Hematopoietic multipotent progenitor cell (in vitro differentiated cells): ENCODE results near the gene TMEM150C. TPM values are rescaled to one million over a fixed set of nuclear protein-coding genes. Genes with fewer than 3 reads are reported as not detected.
"Not testable (repeated sequence)": the region's sequence is repeated elsewhere in the genome, so short reads cannot be mapped to it uniquely, and the experiment has no call there.

Source experiments
- DNase-seq, 3 donors: peaks; one replicate each; pipeline ENCODE4 v3.0.0-alpha.2; 2011 to 2015; ENCODE audit warnings: low read depth in 2 of 3, low spot score in 2 of 3
- total RNA-seq: library from RNA; depleted of rRNA; stranded (reverse); fragments of >200 nt; gene quantifications from one replicate; pipeline ENCODE4 v1.2.3, GENCODE V29; 2012

TMEM150C gene
- total RNA-seq, 1 donor: 8.6 TPM

DNA sequence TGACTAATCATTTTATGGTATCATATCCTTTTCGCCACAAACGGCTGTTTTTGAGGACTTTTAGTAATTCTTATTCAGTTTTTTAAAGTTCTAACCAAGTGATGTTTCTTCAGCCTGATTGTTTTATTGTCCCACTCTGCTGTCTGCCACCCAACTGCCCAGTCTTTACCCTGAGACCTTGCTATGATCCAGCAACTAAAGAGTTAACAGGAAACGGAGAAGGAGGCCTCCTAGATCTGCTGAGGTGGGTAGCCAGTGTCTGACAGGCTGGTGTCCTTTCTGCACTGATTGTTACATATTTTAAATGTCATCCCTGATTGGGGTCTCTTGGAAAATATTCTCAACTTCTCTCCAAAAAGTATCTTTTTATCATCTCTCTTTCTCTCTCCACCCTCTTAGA, 7.9 kb upstream of the TMEM150C start:
- no peak for DNase-seq

DNA sequence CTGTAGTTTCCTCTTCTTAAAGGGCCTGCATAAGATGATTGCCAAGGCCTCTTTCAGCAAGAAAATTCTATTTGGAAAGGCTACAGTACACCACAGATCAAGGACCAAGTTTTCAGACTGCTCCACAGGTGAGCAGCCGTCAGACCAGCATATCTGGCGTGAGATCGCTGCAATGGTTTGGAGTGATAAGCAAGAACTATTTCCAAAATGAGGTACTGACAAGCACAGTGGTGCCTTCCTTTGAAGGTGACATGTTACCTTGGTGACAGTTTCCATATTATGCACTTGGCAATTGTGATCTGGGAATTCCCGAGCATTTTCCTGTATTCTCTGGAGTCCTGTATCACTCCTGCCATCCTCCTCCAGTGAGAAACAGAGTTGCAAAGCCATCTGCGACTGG, 7.3 kb upstream of the TMEM150C start:
- no peak for DNase-seq

DNA sequence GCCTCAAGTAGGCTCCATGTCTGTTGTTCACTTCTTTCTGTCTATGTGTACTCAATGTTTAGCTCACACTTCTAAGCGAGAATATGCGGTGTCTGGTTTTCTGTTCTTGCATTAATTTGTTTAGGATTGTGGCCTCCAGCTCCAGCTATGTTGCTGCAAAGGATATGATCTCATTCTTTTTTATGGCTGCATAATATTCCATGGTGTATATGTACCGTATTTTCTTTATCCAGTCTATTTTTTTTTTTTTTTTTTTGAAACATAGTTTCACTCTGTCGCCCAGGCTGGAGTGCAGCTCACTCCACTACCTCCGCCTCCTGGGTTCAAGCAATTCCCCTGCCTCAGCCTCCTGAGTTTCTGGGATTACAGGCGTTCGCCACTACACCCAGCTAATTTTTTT, 5.7 kb upstream of the TMEM150C start:
- no peak for DNase-seq

DNA sequence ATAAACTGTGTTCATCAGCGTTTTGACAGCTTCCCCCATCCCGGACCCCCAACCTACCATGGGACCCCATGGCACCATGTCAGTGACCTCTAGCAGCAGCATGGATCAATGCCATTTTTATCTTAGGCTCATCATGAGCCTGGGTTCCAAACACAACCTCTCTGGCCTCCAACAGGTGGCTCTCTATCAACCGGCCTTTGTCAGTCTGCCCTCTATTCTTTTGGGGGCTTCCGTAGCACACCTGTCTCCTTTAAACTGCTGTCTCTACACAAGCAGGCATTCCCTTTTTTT, 721 bp upstream of the TMEM150C start:
- DNase-seq: no peak

DNA sequence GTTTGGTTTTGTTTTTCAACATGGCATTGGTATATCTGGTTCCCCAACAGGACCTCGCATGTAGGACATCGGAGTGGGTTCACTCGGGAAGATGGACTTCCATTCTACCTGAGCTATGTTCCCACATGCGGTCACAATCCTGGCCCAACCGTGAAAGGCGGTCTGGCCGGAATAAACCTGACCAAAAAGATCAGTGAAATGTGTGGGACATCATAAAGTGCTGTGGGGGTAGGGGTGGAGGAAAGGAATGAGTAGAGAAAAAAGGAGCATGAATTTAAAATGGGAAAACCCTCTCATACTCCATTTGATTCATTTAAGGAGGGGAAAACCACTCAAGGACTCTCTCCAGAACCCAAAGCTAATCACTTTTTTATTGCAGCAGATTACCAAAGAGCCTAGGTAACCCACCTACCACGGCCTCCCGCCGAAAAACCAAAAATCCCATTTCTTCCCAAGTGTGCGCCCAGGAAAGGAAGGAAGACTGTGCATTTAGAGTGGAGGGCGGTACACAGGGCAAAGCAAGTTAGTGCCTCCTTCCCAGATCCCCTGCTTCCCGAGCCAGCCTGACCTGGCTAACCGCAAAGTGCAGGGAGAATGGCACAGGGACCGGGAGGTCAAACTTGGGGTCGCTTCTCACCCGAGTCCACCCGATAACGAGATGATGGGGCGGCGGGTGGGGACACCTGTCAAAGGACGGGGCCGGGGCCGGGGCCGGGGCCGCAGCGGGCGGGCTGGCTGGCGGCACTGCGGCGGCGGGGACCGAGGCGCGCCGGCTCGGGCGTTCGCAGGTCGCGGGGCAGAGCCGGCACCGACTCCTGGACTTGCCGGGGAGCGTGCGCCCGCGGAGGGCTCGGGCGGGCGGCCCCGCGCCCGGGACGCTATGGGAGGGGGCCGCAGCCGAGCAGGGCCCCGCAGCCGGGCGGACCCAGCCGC, 669 bp downstream of the TMEM150C start:
- no peak for DNase-seq

GRCh38 chr4:82559735-82560120, 2.1 kb downstream of the TMEM150C start:
- no peak for DNase-seq

DNA sequence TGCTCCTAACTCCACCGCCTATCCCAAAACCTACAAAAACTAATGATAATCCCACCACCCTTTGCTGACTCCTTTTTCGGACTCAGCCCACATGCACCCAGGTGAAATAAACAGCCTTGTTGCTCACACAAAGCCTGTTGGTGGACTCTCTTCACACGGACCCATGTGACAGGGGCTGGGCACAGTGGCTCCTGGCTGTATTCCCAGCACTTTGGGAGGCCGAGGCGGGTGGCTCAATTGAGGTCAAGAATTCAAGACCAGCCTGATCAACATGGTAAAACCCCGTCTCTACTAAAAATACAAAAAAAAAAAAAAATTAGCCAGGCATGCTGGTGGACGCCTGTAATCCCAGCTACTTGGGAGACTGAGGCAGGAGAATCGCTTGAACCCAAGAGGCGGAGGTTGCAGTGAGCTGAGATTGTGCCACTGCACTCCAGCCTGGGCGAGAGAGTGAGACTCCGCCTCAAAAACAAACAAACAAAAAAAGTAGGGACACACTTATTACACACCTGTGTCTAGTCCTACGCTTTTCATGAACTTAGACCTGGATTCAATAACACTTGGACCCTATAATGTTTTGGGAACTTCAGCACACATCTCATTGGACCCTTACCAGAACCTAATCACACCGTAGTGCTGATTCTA, 2.6 kb downstream of the TMEM150C start:
- not testable (repeated sequence) for DNase-seq

DNA sequence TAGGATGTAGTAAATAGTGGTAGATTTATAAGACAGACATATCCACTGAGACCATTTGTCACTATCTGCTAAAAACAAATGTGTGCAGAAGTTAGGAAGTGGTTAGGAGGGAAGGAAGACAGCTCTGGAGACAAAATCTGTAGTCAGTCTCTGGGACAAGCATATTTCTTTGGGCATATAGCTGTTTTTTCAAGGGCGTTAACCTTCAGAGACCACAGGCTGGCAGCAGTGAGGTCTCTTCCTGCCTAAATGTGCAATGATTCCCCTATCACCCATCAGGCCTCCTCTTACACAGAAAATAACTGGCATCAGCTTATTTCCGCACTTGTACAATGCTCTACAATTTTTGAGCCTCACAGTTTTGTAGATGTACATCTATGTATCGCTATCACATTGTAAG, 6.5 kb downstream of the TMEM150C start:
- peak in 2 of 3 donors; percentile 53 to 74 for DNase-seq

DNA sequence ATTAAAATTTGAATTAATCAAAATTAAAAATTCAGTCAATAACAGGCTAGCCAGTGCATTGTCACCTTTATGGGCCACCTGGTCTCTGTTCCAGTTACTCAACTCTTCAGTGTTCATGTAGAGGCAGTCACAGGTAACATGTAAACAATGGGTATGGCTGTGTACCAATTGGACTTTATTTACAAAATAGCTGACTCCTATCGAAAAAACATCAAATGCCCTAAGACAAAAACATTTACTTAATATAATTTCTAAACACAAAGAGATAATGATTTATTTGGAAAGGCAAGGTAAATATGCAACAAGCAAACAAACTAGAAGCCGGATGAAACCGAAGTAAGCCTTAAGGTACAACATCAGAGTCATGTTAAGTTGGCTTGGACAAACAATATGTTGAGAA, 8.8 kb downstream of the TMEM150C start:
- no peak for DNase-seq

GRCh38 chr4:82551734-82552133, 10.1 kb downstream of the TMEM150C start:
- DNase-seq: no peak

DNA sequence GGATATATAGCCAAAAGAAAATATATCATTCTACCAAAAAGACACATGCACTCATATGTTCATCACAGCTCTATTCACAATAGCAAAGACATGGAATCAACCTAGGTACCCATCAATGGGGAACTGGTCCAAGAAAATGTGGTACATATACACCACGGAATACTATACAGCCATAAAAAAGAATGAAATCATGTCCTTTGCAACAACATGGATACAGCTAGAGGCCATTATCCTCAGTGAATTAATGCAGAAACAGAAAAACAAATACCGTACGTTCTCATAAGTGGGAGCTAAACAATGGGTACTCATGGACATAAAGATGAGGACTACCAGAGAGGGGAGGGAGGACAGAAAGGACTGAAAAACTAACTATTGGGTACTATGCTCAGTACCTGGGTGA, 13.9 kb downstream of the TMEM150C start:
- DNase-seq: not testable (repeated sequence)

GRCh38 chr4:82543131-82543530, 18.7 kb downstream of the TMEM150C start:
- no peak for DNase-seq

GRCh38 chr4:82542642-82543041, 19.1 kb downstream of the TMEM150C start:
- DNase-seq: no peak

- no peak for DNase-seq
Observed at GRCh38 chr4:82529322-82529721, 32.5 kb downstream of the TMEM150C start.

DNA sequence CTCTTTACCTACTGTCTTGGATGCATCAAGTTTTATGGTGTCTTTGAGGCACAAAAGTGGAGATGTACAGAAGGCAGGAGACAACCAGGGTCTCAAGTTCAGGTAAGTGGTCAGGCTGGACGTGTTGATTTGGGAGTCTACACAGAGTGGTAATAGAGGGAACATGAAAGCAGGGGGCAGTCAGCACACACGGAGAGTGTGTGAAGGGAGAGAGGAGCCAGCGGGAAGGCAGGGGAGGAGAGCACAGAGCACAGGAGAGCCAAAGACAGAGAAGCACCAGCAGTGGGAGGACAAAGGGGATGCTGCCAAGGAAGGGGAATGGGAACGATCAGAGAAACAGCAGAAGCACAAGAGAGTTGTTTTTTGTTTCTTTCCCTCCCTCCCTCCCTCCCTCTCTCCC, 32.9 kb downstream of the TMEM150C start:
- DNase-seq: no peak

DNA sequence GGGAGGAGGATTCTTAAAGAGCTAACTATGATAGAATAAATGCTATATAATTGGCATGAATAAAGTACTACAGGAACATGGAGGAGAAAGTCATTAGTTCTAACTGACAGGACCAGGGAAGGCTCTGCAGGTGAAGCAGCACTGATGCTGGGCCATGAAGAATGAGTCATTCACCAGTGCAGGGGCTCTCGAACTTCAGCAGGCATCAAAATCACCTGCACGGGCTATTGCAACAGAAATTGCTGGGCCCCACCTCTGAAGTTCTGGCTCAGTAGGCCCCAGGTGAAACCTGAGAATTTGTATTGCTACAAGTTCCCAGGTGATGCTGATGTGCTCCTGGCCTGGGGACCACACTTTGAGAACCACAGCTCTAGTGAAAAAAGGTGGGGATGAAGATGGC, 33.7 kb downstream of the TMEM150C start:
- DNase-seq: no peak

DNA sequence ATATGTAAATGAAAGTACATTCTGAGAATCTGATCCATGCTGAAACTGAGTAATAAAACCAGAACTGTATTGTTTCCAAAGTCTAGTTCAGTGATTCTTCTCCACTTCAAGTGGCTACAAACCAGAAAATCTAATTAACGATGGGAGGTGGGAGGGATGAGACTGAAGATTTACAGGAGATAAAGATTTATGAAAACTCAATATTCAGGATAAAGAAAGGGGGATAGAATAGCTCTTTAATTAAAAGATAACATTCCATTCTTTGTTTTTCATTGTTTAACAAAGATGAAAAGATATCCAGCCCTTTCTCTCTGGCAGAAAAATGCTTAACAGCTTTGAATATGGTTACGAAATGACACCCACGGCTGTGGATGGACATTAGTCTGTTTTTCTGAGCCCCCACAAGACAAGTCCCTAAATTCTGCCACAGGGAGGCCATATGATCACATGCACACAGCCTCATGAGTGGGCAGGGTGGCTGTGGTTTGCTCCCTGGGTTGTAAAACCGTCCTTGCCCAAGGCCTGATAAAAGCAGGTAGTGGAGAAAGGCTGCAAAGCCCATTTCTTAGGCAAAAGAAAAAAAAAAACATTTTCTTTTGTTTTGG, 36.4 kb downstream of the TMEM150C start:
- DNase-seq: no peak

DNA sequence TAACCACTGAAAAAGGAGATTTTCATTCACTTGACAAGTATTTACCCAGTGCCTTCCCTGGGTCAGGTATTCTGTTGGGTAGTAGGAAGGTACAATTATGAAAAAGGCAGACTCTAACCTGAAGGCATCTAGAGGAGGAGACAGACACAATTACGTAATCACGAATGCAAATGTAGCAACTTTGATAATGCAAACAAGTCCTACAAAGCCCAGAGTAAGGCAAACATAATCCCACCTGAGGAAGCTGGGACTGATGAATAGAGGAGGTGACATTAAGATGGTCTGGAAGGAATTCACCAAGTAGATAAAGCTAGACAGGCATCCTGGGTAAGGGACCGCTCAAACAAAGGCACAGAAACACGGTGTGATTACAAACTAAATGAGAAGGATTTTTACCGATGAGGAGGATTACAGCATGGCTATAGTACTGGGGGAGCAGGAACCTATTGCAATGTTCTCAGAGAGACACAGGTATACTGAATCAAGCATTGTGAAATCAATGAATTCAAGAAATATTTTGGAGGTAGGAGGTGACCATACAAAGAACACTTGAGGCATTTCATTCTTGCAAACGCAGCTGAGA, 37.1 kb downstream of the TMEM150C start:
- DNase-seq: no peak

DNA sequence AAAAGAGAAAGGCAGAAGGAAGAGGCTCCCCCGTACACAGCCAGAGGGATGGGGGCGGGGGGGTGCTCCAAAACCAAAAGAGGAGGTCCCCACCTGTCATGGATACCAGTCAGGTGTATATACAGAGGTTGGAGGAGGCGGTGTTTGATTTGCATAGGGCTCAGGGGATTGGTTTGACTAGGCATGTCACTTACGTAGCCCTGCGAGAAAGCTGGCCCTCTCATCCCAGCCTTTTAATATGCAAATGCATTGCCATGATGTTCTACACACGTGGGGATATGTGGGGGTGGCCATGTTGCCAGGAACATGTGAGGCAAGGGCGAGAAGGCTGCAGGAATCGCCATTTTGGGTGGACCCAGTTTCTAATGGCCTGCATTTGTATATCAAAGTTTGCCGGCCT, 38.6 kb downstream of the TMEM150C start:
- DNase-seq: no peak

- DNase-seq: no peak
Observed at GRCh38 chr4:82522472-82522871, 39.3 kb downstream of the TMEM150C start.

- DNase-seq: no peak
Observed at GRCh38 chr4:82521283-82521682, 40.5 kb downstream of the TMEM150C start.

- DNase-seq: no peak
Observed at GRCh38 chr4:82519776-82520175, 42.0 kb downstream of the TMEM150C start.
